Skeletal muscle tissue (tissue), 4 donors: ENCODE data around the gene RSBN1L. TPM values are rescaled to one million over a fixed set of nuclear protein-coding genes. Genes with fewer than 3 reads are reported as not detected.
"Not testable (repeated sequence)": the region's sequence is repeated elsewhere in the genome, so short reads cannot be mapped to it uniquely, and the experiment has no call there.

ENCODE experiments used
- H3K27ac ChIP-seq: one replicate; pipeline ENCODE4 v1.7.0; 2013; ENCODE audit warnings: mild to moderate bottlenecking, low read depth, low read length, inconsistent platforms
- H3K27me3 ChIP-seq, 3 donors: one replicate each; pipeline ENCODE4 v1.7.0; 2013; ENCODE audit warnings: low read length in 3 of 3; ENCODE audit not compliant: control insufficient read depth in 3 of 3, insufficient read depth in 3 of 3
- H3K36me3 ChIP-seq, 3 donors: one replicate each; pipeline ENCODE4 v1.7.0; 2013; ENCODE audit warnings: low read length in 3 of 3; ENCODE audit not compliant: control insufficient read depth in 3 of 3, insufficient read depth in 3 of 3
- H3K4me1 ChIP-seq, 3 donors: one replicate each; pipeline ENCODE4 v1.7.0; 2013; ENCODE audit warnings: low read length in 3 of 3, mild to moderate bottlenecking in 3 of 3; ENCODE audit not compliant: control insufficient read depth in 3 of 3, insufficient read depth in 3 of 3
- H3K4me3 ChIP-seq, 3 donors: one replicate each; pipeline ENCODE4 v1.7.0; 2013; ENCODE audit warnings: low read length in 3 of 3
- H3K9ac ChIP-seq, 3 donors: one replicate each; pipeline ENCODE4 v1.7.0; 2013; ENCODE audit warnings: low read length in 3 of 3, mild to moderate bottlenecking in 3 of 3, moderate library complexity in 2 of 3, low read depth in 1 of 3
- H3K9me3 ChIP-seq, 3 donors: one replicate each; pipeline ENCODE4 v1.7.0; 2013; ENCODE audit warnings: low read length in 3 of 3; ENCODE audit not compliant: control insufficient read depth in 3 of 3
- total RNA-seq: library from RNA; depleted of rRNA; stranded (reverse); fragments of >200 nt; gene quantifications from one replicate; pipeline ENCODE4 v1.2.3, GENCODE V29; 2014
- donor health status: Osteomylitis.

The RSBN1L gene
- total RNA-seq, 1 donor from 2014 or later: 24.0 TPM

DNA sequence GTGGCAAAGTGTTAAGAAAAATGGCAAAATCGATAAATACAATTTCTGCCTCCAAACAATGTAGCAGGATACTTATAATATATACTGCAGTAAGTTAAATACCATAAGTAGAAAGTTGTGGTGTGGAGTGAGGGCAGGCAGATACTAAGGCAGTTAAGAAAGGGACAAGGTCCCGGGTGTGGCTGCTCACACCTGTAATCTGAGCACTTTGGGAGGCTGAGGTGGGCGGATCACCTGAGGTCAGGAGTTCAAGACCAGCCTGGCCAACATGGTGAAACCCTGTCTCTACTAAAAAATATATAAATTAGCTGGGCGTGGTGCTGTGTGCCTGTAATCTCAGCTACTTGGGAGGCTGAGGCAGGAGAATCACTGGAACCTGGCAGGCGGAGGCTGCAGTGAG, 21.3 kb downstream of the RSBN1L start:
- H3K4me1 ChIP-seq: peaks cover 5 to 16% (median 6%) of the 10 kb centered on the region in 3 donors
- not testable (repeated sequence) for H3K4me3 ChIP-seq, H3K9ac ChIP-seq, H3K9me3 ChIP-seq, H3K27ac ChIP-seq, H3K27me3 ChIP-seq, H3K36me3 ChIP-seq

DNA sequence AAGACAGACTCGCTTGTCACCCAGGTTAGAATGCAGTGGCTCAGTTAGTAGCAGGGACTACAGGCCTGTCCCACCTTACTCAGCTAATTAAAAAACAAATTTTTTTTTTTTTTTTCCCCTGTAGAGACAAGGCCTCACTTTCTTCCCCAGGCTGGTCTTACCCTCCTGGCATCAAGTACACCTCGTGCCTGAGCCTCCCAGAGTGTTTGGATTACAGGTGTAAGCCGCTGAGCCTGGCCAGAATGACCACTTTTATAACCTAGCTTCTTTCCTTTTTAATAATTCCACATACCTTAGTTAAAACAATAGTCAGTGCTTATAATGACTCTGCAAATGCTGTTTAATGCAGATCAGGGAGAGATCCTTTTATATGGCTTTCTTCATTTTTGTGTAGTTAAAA, 31.3 kb downstream of the RSBN1L start:
- Histone ChIP-seq H3K4me3 (no peak overlapping the region), H3K27ac (no peak overlapping the region), H3K36me3 (no peaks in the 10 kb centered on the region), H3K9ac (no peak overlapping the region), H3K9me3 (no peaks in the 10 kb centered on the region), H3K27me3 (no peaks in the 10 kb centered on the region), H3K4me1 (peaks cover 6 to 17% (median 10%) of the 10 kb centered on the region in 3 donors)

DNA sequence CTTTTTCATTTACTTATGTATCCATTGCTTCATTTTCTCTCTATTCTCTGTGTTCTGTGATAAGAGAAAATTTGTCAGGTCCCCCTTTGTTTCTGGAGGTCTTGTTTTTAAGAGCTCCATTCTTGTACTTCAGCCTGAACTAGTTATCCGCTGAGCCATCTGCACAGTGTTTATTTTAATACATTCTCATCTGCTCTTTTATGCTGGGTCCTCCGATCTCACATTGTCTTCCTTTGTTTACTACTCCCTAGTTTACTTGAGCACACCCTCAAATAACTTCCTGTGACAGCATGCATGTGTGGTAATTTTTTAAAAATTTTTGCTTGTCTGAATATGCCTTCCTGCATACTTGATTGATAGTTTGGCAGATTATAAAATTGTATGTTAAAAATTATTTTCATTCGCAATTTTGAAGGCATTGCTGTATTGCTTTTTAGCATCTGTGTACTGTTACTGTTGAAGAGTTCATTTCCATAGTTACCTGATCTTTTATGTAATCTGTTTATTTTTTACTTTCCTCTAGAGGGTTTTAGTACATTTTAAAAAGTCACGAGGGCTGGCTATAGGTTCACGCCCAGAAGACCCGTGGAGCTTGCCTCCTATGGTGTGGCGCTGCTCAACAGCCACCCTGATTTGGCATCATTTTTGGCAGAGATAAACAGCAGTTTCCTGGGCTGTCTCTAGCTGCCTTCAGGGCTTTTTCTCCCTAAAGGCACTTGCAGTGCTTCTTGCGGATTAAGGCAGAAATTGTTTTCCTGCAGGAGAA, 31.9 kb downstream of the RSBN1L start:
- no peaks in the 10 kb centered on the region for H3K36me3 ChIP-seq
- peaks cover 6 to 17% (median 7%) of the 10 kb centered on the region in 3 donors for H3K4me1 ChIP-seq
- no peaks in the 10 kb centered on the region for H3K27me3 ChIP-seq
- no peak overlapping the region for H3K4me3 ChIP-seq
- H3K9ac ChIP-seq: no peak overlapping the region
- peak overlapping the region; percentile 10 for H3K27ac ChIP-seq
- no peaks in the 10 kb centered on the region for H3K9me3 ChIP-seq

DNA sequence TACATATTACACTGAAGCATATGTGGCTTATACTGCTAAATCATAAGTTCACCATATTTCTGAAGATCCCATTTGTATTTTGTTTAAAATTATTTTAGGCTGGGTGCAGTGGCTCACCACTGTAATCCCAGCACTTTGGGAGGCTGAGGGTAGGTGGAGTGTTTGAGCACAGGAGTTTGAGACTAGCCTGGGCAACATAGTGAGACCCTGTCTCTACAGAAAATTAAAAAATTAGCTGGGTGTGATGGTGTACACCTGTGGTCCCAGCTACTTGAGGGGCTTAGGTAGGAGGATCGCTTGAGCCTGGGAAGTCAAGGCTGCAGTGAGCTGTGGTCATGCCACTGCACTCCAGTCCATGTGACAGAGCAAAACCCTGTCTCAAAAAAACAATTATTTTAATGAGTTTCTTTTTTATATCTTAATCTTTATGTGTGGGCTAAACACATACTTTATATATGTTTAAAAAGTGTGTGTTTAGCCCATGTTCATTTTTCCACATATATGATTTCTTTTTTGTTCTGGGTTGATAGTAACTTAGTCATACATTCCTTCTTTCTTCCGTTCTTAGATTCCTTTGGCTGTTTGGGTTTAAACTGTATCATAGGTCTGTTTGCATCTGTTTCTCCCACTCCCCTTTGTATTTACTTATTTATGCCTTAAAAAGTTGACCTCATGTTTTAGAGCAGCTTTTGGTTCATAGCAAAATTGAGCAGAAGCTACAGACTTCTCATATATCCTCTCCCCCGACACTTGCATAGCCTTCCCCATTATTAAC, 33.5 kb downstream of the RSBN1L start:
- no peaks in the 10 kb centered on the region for H3K27me3 ChIP-seq
- no peak overlapping the region for H3K27ac ChIP-seq
- H3K4me3 ChIP-seq: no peak overlapping the region
- no peaks in the 10 kb centered on the region for H3K36me3 ChIP-seq
- H3K9ac ChIP-seq: no peak overlapping the region
- no peaks in the 10 kb centered on the region for H3K9me3 ChIP-seq
- H3K4me1 ChIP-seq: peaks cover 6 to 17% (median 7%) of the 10 kb centered on the region in 3 donors

GRCh38 chr7:77731716-77732115, 35.5 kb downstream of the RSBN1L start:
- H3K9me3 ChIP-seq: no peaks in the 10 kb centered on the region
- no peaks in the 10 kb centered on the region for H3K36me3 ChIP-seq
- H3K9ac ChIP-seq: no peak overlapping the region
- peaks cover 6 to 17% (median 12%) of the 10 kb centered on the region in 3 donors for H3K4me1 ChIP-seq
- no peak overlapping the region for H3K4me3 ChIP-seq
- H3K27me3 ChIP-seq: no peaks in the 10 kb centered on the region
- no peak overlapping the region for H3K27ac ChIP-seq

DNA sequence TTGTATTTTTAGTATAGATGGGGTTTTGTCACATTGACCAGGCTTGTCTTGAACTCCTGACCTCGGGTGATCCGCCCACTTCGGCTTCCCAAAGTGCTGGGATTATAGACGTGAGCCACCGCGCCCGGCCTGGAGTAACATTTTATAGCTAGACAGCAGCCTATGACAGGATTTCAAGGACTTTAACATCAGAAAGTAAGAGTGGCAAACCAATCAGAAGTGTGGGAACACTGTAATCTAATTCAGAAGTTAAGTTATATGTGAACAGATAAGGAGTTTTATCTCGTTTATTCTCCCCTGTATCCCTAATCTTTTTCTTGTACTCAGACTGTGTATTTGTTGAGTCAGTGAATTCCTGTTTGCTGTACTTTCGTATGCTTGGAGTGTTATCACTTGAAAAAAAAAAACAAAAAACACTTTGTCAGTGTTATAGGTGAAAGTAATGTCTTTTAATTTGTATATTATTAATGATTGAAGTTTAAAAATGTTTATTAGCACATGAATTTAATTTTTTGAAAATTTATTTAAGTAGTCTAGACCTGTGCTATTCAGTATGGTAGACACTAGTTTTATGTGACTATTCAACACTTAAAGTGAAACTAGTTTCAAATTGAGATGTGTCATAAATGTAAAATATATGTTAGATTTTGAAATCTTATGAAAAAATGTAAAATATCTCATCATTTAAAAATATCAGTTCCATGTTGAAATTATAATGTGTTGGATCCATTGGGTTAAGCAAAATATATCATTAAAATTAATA, 38.6 kb downstream of the RSBN1L start:
- Histone ChIP-seq H3K4me3 (no peak overlapping the region), H3K36me3 (peaks cover 0 to 6% (median 4%) of the 10 kb centered on the region in 3 donors), H3K27me3 (no peaks in the 10 kb centered on the region), H3K9ac (no peak overlapping the region), H3K27ac (no peak overlapping the region), H3K4me1 (peaks cover 0 to 5% (median 0%) of the 10 kb centered on the region in 3 donors), H3K9me3 (no peaks in the 10 kb centered on the region)

GRCh38 chr7:77735457-77735856, 39.2 kb downstream of the RSBN1L start:
- Histone ChIP-seq H3K36me3 (peaks cover 0 to 6% (median 4%) of the 10 kb centered on the region in 3 donors), H3K27ac (no peak overlapping the region), H3K27me3 (no peaks in the 10 kb centered on the region), H3K9me3 (no peaks in the 10 kb centered on the region), H3K9ac (no peak overlapping the region), H3K4me3 (no peak overlapping the region), H3K4me1 (peaks cover 0 to 5% (median 0%) of the 10 kb centered on the region in 3 donors)

DNA sequence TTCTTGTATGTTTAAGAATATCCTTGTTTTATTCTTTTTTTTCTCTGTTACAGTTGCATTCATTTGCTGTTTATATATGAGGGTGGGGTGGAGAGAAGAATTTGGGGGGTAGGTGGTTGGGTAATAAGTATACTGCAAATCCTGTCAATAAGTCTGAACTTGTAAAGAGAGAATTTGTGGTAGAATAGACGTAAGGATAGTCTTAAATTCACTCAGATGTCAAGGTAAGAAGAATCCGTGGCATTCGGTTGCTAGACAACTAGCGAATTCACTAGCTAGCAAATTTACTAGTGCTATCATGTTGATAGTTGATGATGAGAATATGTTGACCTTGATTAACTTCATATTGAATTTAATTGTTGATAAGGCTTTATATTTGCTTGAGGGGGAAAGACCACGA, 40.7 kb downstream of the RSBN1L start:
- Histone ChIP-seq H3K36me3 (peaks cover 0 to 6% (median 4%) of the 10 kb centered on the region in 3 donors), H3K4me1 (peaks cover 0 to 5% (median 0%) of the 10 kb centered on the region in 3 donors), H3K27ac (no peak overlapping the region), H3K4me3 (no peak overlapping the region), H3K9me3 (no peaks in the 10 kb centered on the region), H3K27me3 (no peaks in the 10 kb centered on the region), H3K9ac (no peak overlapping the region)

DNA sequence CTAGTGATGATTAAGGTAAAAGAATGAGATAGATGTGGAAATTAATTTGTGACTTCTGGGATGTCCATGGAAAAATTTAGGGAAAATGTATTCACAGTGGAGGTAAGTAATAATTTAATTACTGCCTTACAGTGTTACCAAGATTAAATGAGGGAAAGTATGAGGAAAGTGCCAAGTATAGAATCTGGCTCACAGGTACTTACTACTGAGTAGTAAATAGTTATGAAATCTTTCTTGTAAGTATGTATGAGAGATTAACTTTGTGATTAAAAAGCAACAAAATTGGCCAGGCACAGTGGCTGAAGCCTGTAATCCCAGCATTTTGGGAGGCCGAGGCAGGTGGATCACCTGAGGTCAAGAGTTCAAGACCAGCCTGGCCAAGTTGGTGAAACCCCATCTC, 42.1 kb downstream of the RSBN1L start:
- Histone ChIP-seq H3K27ac (no peak overlapping the region), H3K4me3 (no peak overlapping the region), H3K9ac (no peak overlapping the region), H3K4me1 (peaks cover 0 to 5% (median 0%) of the 10 kb centered on the region in 3 donors), H3K9me3 (no peaks in the 10 kb centered on the region), H3K27me3 (no peaks in the 10 kb centered on the region), H3K36me3 (peaks cover 0 to 6% (median 4%) of the 10 kb centered on the region in 3 donors)
